ENCODE data around the gene IGLL5.

IGLL5 gene

DNA sequence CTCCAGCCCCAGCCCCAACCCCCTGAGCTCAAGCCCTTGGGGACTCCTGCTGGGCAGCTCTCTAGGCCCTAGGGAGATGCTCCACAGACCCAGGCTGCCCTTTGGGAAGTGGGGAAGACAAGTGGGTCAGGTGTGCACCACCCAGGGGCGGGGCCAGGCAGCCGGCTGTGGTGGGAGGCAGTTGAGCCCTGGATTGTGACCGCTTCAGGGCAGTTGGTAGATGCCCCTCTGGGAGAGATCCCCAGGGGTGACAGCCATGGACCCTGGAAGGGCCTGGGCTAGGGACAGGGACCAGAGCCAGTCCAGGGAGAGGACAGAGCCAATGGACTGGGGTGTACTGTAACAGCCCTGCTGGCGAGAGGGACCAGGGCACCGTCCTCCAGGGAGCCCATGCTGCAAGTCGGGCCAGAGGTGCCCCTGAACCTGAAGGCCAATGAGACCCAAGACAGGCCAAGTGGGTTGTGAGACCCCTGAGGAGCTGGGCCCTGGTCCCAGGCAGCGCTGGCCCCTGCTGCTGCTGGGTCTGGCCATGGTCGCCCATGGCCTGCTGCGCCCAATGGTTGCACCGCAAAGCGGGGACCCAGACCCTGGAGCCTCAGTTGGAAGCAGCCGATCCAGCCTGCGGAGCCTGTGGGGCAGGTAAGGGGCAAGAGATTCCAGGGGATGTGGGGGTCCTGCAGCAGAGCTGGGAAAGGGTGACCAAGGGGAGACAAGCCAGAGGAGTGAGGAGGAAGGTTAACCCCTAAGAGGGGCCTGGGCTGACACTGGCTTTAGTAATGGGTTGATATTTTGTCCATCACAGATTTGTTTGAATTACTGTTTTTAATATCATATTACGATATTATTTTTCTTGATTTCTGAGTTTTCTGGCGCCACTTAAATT, at the start of gene IGLL5:
IGLL5 (plus strand) TSS at position 196 of the 883 bp plus-strand sequence; CDS start at position 434, 238 bp downstream.
- no peak for DNase-seq (ENCODE audit: low read depth in 2 of 2)

DNA sequence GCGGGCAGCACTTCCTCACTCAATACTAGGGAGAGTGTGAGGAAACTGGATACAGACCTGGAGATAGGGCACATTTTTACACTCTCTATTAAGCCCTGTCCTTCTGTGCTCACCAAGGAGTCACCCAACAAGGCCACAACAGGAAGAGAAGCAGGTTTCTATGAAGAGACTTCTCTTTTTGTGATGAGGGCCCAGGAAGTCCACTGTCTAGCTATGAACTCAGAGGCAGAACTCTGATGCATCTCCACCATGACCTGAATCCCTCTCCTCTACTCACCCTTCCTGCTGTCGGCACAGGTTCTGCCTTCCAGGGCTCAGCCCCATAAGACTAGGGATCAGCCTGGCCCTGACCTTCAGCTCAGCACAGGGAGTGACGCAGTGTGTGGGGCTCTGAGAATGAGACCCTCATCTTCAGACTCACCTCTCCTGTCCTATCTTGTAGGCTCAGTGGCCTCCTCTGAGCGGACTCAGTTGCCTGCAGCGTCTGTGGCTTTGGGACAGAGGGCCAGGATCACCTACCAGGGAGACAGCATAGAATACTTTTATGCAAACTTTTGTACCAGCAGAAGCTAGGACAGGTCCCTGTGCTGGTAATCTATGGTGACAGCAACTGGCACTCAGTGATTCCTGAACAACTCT, 49.3 kb upstream of the IGLL5 start:
- no peak for DNase-seq (ENCODE audit: low read depth in 2 of 2)

DNA sequence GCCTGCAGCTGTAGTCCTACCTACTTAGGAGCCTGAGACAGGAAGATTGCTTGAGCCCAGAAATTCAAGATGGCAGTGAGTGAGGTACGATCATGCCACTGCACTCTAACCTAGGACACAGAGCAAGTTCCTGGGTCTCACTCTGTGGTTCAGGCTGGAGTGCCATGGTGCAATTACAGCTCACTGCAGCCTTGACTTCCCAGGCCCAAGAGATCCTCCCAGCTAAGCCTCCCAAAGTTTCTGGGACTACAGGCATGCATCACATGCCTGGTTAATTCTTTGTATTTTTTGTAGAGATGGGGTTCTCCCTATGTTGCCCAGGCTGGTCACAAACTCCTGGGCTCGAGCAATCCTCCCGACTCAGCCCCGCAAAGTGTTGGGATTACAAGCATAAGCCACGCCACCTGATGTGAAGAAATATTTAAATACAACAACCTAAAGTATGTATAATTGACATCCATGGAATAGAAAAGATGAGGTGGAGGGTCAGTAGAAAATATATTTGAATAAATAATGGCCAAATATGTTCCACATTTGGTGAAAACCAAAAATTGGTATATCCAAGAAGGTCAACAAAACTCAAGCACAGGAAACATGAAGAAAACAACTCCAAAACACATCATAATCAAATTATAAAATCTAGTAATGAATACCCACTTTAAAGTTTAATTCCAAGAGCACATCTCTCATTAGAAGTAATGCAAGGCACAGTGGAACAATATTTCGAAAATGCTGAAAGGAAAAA, 47.9 kb upstream of the IGLL5 start:
- DNase-seq (ENCODE audit: low read depth in 2 of 2) = no peak

DNA sequence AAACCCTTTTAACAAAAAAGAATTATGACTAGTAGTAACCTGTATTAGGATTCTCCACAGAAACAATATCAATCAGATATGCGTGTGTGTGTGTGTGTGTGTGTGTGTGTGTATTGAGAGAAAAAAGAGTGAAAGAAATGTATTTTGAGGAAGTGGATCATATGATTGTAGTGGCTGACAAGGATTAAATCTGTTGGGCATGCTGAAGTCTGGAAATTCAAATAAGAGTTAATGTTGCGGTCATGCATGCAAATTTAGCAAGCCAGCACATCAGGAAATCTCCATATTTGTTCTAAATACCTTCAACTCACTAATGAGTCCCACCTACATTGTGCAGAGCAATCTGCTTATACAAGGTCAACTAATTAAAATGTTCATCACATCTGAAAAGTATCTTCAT, 46.8 kb upstream of the IGLL5 start:
- no peak for DNase-seq (ENCODE audit: low read depth in 2 of 2)

DNA sequence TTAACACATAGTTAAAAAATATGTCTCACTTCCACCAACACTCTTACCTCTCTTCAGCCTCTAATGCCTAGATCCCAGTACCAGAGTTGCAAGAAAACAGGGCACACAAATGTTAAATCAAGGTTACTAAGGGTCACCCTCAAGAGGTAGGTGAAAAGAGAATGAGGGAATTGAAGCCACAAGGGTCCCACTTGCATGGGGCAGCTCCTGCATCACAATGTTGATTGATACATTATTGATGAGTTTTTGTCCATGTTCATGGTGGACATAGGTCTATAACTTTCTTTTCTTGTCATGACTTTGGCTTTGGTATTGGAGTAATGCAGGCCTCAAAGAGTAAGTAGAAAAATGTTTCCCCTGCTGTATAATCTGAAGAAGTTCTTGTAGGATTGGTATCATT, 46.0 kb upstream of the IGLL5 start:
- no peak for DNase-seq (ENCODE audit: low read depth in 2 of 2)

DNA sequence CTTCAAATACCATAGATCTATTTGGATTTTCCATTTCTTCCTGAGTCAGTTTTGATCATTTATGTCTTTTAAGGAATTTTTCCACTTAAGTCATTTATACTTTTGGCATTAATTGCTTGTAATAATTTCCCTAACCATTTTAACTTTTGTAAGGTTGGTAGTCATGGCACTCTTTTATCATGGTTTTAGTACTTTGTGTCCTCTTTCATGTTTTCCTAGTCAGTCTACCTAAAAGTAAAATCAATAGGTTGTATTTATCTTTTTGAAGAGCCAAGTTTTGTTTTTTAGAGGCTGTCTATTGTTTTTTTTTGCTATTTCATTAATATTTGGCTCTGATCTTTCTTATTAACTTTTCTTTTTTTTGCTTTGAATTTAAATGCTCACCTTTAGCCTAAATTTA, 45.5 kb upstream of the IGLL5 start:
- DNase-seq (ENCODE audit: low read depth in 2 of 2) = no peak

DNA sequence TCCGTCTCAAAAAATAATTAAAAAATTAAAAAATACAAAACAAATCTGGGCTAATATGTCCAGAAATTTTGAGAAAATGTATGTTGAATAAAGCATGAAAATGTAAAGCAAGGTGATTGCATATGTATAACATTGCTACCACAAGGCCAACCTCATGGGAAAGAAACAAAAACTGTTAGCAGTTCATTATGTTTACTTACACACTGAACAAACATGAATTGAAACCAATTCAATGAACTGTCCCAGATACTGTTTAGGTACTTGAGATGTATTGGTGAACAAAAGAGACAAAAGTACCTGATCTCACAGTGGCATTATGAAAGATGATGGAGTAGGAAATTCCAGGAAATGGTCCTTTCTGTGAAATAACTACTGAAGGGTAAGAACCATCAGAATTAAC, 43.8 kb upstream of the IGLL5 start:
- DNase-seq (ENCODE audit: low read depth in 2 of 2) = no peak

DNA sequence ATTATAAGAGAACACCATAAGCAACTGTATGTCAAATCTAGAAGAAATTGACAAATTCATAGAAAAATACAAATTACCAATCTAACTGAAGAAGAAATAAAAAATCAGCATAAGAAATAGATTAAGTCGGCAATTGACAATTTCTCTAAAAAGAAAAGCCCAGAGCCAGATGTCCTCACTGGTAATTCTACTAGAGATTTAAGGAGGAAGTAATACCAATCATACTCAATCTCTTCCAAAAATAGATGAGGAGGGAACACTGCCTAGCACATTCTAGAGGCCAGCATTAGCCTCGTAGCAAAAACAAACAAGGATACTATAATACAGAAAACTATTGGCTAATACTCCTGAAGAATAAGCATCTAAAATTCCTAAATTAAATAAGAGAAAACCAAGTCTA, 40.4 kb upstream of the IGLL5 start:
- no peak for DNase-seq (ENCODE audit: low read depth in 2 of 2)

DNA sequence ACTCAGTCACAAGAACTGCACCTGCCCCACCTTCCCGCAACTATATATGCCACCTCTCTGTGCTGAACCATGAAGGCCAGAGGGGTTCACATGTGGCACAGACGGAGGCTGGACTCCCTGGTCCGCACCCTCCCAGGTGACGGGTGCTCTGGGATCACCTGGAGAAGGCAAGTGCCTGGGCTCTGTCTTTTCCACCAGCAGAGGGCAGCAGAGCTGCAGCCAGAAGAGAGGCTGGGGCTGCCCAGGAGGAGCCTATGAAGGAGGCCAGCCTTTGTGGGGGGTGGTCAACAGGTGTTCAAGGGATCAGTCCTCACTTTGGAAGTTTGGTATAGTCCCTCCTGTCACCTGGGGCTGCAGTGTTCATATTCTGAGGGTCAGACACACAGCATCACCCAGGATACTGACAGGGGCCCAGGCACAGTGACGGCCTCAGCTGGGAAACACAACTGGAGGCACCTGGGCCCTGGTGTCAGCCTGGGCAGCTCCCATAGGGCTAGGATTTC, 39.2 kb upstream of the IGLL5 start:
- DNase-seq (ENCODE audit: low read depth in 2 of 2) = peak; percentile 36 to 63

DNA sequence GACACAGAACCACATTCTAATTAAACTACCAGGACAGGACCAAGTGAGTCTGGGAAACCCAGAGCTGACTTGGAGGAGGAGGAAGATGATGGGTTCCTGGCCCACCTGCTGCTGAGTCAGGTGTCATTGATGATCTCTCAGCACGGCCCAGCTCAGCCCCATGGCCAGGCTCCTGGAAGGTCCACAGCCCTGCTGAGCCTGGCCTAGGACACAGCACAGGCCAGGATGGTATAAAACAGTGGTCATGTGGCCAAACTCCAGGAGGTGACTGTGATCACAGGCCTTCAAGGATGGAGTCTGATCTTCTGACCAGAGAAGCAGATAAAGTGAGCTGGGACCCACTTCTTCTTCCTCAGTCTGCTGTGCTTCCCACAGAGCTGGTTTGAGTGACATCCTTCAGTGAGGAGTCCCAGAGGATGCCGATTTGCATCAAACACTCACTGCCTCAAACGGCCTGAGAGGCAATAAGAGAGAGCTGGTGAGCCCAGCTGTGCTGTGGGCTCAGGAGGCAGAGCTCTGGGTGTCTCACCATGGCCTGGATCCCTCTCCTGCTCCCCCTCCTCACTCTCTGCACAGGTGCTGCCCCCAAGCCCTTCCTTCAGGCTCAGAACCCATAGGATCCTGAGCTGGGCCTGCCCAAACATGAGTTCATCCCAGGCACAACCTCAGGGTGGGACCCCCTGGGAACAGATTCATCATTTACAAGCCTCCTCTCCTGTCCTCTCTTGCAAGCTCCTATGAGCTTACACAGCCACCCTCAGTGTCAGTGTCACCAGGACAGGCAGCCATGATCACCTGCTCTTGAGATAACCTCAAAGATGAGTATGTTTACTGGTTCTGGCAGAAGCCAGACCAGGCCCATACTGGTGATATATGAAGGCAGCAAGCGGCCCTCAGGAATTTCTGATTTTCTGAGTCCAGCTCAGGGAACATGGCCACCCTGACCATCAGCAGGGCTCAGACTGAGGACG, 37.7 kb upstream of the IGLL5 start:
- no peak for DNase-seq (ENCODE audit: low read depth in 2 of 2)

DNA sequence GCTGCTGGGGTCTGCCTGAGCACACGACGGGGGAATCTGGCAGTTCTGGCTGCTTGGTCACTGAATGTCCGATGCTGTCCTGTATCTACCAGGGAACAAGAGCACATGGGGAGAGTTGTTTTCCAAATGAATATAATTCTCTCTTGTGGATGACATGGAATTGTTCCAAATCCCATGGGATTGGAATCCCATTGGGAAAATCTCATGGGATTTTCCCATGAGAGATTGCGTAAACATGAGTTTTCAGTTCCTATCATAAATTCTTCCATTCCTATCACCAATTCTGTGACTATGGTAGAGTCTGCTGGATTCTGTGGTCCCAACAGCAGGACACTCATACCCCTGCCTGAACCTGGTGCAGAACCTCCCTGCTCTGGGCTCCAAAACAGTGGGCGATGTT, 35.6 kb upstream of the IGLL5 start:
- no peak for DNase-seq (ENCODE audit: low read depth in 2 of 2)

DNA sequence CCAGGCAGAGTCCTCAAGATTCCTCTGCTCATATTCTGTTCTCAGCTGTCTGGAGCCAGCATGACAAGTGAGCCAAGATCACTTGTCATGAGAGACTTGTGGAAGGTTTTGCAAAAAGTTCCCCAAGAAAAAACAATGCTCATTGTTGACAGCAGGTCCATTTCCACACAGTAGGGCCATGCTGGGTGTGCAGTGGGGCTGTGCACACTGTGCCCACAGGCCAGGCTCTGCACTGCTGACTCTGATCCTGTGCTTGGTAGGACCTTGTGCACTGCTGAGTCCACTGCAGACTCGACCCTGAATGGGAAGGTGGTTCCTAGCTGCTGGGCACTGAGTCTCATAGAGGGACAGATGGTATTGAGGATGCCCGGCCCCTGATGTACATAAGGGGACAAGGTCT, 33.9 kb upstream of the IGLL5 start:
- DNase-seq (ENCODE audit: low read depth in 2 of 2) = no peak

DNA sequence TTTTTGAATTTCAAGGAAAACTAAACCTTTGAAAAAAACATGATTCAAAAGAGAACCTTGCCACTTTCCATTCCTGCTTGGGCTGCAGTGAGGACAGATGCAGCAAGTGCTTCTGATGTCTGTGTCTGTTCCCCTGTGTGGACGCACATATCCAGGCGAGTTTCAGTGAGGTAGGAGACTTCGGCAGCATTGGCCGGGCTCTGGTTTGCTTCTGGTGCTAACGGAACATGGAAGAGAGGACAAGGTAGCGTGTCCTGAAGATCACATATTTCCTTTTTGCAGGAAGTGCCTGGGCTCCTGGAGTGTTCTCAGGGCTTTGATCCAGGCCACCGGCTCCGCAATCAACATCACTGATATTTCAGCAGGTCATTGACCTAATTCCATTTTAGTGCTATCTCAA, 33.1 kb upstream of the IGLL5 start:
- no peak for DNase-seq (ENCODE audit: low read depth in 2 of 2)

DNA sequence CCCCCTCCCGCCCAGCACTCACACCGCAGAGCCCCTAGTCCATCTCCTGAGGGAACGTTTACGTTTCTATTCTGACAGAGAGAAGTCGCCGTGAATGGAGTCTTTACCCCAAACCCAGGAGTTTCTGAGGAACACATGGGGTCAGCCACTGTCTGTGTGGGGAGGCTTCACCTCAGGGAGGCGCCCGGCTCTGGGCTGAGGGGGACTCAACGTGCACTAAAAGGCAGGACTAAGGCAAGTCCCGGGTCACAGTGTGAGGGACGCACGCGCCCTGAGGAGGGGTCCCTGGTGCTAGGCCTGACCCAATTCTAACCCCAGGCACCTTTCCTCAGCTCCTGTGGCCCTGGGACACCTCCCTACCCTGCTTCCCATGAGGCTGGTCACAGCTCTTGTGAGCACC, 32.5 kb upstream of the IGLL5 start:
- no peak for DNase-seq (ENCODE audit: low read depth in 2 of 2)

DNA sequence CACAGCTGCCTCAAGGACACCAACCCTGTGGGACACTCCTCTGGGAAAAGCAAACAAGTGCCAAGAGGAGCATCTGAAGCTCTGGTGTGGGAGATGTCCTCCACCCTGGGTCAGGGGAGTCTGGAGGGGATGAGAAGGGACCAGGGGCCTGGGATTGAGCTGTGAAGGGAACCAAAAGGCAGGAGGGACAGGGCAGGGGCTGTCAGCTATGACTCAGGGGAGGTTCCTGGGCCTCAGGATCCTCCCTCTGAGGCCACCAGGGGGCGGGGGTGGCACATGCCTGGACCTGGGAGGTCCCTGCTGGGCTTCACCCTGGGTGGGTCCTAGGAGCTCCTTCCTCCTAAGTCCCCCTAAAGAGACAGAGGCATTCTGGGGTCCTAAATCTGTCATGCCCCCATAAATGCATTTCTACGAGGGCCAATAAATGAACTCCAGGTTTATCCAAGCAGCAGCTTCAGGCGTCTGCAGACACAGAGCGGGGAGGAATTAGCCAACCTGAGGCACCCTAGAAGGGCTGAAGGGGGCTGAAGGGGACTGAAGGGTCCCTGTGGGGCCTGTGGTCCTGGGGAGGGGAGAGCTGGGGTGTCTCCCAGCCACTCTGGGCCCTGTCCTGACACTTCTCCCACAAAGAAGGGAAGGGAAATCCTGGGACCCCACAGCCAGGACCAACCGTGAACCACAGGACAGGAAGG, 31.9 kb upstream of the IGLL5 start:
- no peak for DNase-seq (ENCODE audit: low read depth in 2 of 2)

DNA sequence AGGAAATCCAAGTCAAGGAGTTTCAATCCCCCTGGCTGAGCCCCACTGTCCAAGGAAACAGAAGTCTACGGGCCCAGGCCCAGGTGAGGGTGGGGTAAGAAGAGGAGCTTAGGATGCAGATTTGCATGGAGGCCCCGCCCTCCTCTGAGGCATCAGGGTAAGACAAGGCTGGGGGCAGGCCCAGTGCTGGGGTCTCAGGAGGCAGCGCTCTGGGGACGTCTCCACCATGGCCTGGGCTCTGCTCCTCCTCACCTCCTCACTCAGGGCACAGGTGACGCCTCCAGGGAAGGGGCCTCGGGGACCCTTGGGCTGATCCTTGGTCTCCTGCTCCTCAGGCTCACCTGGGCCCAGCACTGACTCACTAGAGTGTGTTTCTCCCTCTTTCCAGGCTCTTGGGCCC, 31.3 kb upstream of the IGLL5 start:
- DNase-seq (ENCODE audit: low read depth in 2 of 2) = no peak

DNA sequence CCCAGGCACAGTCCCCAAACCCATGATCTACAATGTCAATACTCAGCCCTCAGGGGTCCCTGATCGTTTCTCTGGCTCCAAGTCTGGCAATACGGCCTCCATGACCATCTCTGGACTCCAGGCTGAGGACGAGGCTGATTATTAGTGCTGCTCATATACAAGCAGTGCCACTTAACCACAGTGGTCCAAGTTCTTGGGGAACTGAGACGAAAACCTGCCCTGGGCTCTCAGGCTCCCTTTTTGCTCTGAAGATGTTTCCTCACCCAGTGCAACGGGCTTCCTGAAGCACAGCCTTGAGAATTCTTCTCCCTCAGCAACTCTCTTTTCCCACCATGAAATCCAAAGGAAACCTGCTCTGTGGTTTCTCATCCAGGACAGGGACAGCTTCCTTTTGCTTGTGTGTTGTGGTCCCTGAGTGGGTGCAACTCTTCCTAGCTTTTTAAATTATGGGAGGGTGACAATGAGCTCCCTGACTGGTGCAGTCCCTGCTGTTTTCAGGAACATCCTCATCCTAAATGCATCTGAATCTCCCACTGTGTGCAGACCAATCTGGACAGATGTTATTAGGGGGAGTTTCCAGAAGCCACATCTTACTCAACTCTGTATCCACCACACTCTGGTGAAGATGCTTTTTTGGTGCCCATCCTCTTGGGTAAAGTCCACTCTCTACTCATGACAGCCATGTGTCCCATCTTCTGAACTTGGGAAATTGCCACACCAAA, 30.6 kb upstream of the IGLL5 start:
- no peak for DNase-seq (ENCODE audit: low read depth in 2 of 2)

DNA sequence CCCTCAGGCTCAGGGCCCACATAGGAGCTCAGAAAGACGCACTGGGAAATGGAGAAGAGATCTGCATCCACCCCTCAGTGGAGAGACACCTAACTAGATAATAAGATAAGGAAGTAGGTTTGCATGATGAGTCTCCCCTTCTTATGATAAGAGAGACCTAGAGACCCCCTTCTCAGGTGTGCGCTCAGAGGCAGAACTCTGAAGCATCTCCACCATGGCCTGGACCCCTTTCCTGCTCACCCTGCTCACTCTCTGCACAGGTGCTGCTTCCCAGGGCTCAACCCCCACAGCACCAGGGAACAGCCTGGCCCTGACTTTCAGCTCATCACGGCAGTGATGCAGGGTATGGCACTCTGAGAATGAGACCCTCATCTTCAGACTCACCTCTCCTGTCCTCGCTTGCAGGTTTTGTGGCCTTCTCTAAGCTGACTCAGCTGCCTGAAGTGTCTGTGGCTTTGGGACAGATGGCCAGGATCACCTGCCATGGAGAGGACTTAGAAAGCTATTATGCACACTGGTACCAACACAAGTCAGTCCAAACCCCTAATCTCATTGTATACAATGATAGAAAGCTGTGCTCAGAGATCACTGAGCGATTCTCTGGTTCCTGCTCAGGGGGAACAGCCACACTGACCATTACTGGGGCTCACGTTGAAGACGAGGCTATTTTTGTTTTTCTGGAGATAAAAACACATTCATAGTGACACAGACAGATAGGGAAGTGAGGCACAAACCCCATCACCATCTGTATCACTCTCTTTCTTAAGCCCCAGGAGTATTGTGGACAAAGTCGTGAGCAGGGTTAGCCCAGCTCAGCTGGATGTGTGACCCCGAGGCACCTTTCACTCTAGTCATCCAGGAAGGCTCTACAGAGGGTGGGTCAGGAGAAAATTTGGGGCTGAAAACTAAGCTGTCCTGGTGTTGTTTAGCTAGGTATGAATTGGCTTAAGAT, 29.7 kb upstream of the IGLL5 start:
- DNase-seq (ENCODE audit: low read depth in 2 of 2) = no peak

DNA sequence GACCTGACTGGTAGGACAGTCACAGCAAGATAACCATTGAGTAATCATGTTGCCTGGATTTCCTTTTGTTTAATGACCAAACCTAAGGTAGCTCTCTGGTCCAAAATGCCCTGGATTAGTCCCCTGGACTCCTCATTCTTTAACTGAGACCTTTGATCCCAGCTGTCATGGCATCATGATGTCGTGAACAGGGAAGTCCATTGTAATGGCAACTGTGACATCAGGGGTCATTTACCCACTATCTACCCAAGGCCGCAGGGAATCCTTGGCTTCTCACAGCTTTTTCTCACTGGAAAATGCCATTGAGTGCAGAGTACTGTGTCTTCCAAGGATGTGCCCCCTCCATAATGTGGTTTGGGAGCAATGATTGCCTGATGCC, 29.1 kb upstream of the IGLL5 start:
- no peak for DNase-seq (ENCODE audit: low read depth in 2 of 2)
